HCT116 (cell line): ENCODE data around the gene CFD.
"Not testable (repeated sequence)": the region's sequence is repeated elsewhere in the genome, so short reads cannot be mapped to it uniquely, and the experiment has no call there.

Source experiments
- CEBPB ChIP-seq: IDR thresholded peaks from 2 replicates; pipeline ENCODE4 v1.6.1; 2012; ENCODE audit warnings: low read depth
- ELF1 ChIP-seq: IDR thresholded peaks from 2 replicates; pipeline ENCODE4 v1.6.1; 2012; ENCODE audit warnings: low read depth, borderline replicate concordance
- EZH2 ChIP-seq: fragments of 200-600 bp; sonication (generic); IDR thresholded peaks from 2 replicates; pipeline ENCODE4 v1.6.1; 2017; ENCODE audit warnings: antibody characterized with exemption, mixed run types
- POLR2A ChIP-seq: IDR thresholded peaks from 2 replicates; pipeline ENCODE4 v1.7.0; 2011; ENCODE audit warnings: borderline replicate concordance; ENCODE audit not compliant: insufficient read depth, insufficient read length; ENCODE audit errors: extremely low read depth
- SIN3A ChIP-seq: IDR thresholded peaks from 2 replicates; pipeline ENCODE4 v1.6.1; 2012; ENCODE audit warnings: low read depth
- SP1 ChIP-seq: IDR thresholded peaks from 2 replicates; pipeline ENCODE4 v1.6.1; 2012; ENCODE audit warnings: low read depth
- SRF ChIP-seq: IDR thresholded peaks from 2 replicates; pipeline ENCODE4 v1.6.1; 2012; ENCODE audit warnings: low read depth
- YY1 ChIP-seq: IDR thresholded peaks from 2 replicates; pipeline ENCODE4 v1.6.1; 2011; ENCODE audit warnings: low read length, low read depth, moderate library complexity, mild to moderate bottlenecking; ENCODE audit not compliant: insufficient replicate concordance; ENCODE audit errors: extremely low read depth
- ZNF274 ChIP-seq: fragments of 200-500 bp; sonication (Bioruptor generic); IDR thresholded peaks from 2 replicates; pipeline ENCODE4 v1.6.1; 2014; ENCODE audit warnings: mild to moderate bottlenecking, low read depth, low read length, inconsistent platforms
- TF ChIP-seq, protein P1 (sequence below): IDR thresholded peaks from 2 replicates; pipeline ENCODE4 v1.6.1; 2012; ENCODE audit warnings: low read depth
- TF ChIP-seq, protein P2 (sequence below), 3 experiments: fragments of 200-600 bp in 1 of 3; sonication (generic) in 1 of 3; IDR thresholded peaks in 2 of 3; conservative IDR thresholded peaks in 1 of 3; 2 replicates each; pipeline ENCODE4 v1.5.1; 2012 to 2017; ENCODE audit warnings: low read depth in 2 of 3, low read length in 2 of 3, antibody characterized with exemption in 1 of 3, borderline replicate concordance in 1 of 3, control low read depth in 1 of 3, mild to moderate bottlenecking in 1 of 3, mixed read lengths in 1 of 3, mixed run types in 1 of 3, moderate library complexity in 1 of 3; ENCODE audit not compliant: insufficient read depth in 1 of 3
- TF ChIP-seq, protein P3 (sequence below): IDR thresholded peaks from 2 replicates; pipeline ENCODE4 v1.6.1; 2012
- TF ChIP-seq, protein P4 (sequence below): IDR thresholded peaks from 2 replicates; pipeline ENCODE4 v1.6.1; 2011; ENCODE audit warnings: mild to moderate bottlenecking, low read length, moderate library complexity; ENCODE audit not compliant: insufficient replicate concordance; ENCODE audit errors: extremely low read depth

DNA sequence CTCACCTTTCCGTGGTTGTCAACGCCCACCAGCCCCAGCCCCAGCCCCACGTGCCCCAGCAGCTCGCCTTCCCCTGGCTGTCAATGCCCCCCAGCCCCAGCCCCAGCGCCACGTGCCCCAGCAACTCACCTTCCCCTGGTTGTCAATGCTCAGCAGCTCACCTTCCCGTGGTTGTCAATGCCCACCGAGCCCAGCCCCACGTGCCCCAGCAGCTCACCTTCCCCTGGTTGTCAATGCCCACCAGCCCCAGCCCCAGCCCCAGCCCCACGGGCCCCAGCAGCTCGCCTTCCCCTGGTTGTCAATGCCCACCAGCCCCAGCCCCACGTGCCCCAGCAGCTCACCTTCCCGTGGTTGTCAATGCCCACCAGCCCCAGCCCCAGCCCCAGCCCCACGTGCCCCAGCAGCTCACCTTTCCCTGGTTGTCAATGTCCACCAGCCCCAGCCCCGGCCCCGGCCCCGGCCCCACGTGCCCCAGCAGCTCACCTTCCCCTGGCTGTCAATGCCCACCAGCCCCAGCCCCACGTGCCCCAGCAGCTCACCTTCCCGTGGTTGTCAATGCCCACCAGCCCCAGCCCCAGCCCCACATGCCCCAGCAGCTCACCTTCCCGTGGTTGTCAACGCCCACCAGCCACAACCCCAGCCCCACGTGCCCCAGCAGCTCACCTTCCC lies 18.7 kb downstream of the CFD start:
- TF ChIP-seq, protein P1, sequence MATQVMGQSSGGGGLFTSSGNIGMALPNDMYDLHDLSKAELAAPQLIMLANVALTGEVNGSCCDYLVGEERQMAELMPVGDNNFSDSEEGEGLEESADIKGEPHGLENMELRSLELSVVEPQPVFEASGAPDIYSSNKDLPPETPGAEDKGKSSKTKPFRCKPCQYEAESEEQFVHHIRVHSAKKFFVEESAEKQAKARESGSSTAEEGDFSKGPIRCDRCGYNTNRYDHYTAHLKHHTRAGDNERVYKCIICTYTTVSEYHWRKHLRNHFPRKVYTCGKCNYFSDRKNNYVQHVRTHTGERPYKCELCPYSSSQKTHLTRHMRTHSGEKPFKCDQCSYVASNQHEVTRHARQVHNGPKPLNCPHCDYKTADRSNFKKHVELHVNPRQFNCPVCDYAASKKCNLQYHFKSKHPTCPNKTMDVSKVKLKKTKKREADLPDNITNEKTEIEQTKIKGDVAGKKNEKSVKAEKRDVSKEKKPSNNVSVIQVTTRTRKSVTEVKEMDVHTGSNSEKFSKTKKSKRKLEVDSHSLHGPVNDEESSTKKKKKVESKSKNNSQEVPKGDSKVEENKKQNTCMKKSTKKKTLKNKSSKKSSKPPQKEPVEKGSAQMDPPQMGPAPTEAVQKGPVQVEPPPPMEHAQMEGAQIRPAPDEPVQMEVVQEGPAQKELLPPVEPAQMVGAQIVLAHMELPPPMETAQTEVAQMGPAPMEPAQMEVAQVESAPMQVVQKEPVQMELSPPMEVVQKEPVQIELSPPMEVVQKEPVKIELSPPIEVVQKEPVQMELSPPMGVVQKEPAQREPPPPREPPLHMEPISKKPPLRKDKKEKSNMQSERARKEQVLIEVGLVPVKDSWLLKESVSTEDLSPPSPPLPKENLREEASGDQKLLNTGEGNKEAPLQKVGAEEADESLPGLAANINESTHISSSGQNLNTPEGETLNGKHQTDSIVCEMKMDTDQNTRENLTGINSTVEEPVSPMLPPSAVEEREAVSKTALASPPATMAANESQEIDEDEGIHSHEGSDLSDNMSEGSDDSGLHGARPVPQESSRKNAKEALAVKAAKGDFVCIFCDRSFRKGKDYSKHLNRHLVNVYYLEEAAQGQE = not testable (repeated sequence)
- TF ChIP-seq EZH2, CEBPB, ELF1, SP1, POLR2A, YY1, SIN3A, ZNF274, SRF: not testable (repeated sequence)
- TF ChIP-seq, protein P2, sequence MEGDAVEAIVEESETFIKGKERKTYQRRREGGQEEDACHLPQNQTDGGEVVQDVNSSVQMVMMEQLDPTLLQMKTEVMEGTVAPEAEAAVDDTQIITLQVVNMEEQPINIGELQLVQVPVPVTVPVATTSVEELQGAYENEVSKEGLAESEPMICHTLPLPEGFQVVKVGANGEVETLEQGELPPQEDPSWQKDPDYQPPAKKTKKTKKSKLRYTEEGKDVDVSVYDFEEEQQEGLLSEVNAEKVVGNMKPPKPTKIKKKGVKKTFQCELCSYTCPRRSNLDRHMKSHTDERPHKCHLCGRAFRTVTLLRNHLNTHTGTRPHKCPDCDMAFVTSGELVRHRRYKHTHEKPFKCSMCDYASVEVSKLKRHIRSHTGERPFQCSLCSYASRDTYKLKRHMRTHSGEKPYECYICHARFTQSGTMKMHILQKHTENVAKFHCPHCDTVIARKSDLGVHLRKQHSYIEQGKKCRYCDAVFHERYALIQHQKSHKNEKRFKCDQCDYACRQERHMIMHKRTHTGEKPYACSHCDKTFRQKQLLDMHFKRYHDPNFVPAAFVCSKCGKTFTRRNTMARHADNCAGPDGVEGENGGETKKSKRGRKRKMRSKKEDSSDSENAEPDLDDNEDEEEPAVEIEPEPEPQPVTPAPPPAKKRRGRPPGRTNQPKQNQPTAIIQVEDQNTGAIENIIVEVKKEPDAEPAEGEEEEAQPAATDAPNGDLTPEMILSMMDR (IDR thresholded peaks at IDR 0.05 in 2 of 3, conservative IDR thresholded peaks at IDR 0.05 in 1 of 3; ENCODE audit: borderline replicate concordance in 1 of 3, insufficient read depth in 1 of 3, low read depth in 2 of 3, low read length in 2 of 3) = not testable (repeated sequence)
- TF ChIP-seq, protein P3, sequence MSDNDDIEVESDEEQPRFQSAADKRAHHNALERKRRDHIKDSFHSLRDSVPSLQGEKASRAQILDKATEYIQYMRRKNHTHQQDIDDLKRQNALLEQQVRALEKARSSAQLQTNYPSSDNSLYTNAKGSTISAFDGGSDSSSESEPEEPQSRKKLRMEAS = not testable (repeated sequence)
- TF ChIP-seq, protein P4, sequence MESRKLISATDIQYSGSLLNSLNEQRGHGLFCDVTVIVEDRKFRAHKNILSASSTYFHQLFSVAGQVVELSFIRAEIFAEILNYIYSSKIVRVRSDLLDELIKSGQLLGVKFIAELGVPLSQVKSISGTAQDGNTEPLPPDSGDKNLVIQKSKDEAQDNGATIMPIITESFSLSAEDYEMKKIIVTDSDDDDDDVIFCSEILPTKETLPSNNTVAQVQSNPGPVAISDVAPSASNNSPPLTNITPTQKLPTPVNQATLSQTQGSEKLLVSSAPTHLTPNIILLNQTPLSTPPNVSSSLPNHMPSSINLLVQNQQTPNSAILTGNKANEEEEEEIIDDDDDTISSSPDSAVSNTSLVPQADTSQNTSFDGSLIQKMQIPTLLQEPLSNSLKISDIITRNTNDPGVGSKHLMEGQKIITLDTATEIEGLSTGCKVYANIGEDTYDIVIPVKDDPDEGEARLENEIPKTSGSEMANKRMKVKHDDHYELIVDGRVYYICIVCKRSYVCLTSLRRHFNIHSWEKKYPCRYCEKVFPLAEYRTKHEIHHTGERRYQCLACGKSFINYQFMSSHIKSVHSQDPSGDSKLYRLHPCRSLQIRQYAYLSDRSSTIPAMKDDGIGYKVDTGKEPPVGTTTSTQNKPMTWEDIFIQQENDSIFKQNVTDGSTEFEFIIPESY = not testable (repeated sequence)
